HFF-Myc (cell line): ENCODE data around the gene DIP2C.

Source experiments
- DNase-seq: peaks from one replicate; pipeline ENCODE4 v3.0.0-alpha.2; 2011; ENCODE audit warnings: low read depth; ENCODE audit errors: extremely low read depth
- H3K4me3 ChIP-seq: replicated peaks from 2 replicates; pipeline ENCODE4 v1.5.1; 2011; ENCODE audit warnings: low read depth, mild to moderate bottlenecking, control low read depth, low read length
- CTCF ChIP-seq: IDR thresholded peaks from 2 replicates; pipeline ENCODE4 v1.5.1; 2012; ENCODE audit warnings: mild to moderate bottlenecking, low read depth, low read length, control low read depth; ENCODE audit errors: missing control alignments

The DIP2C gene

GRCh38 chr10:507908-508444, 181.5 kb downstream of the DIP2C start:
- H3K4me3 ChIP-seq, result no peak overlapping the region
- TF ChIP-seq CTCF, result no peak
- DNase-seq, result no peak

GRCh38 chr10:507355-507699, 182.1 kb downstream of the DIP2C start:
- H3K4me3 ChIP-seq, result no peak overlapping the region
- no peak for TF ChIP-seq CTCF
- no peak for DNase-seq

GRCh38 chr10:506451-507354, 182.8 kb downstream of the DIP2C start:
- no peak for DNase-seq
- TF ChIP-seq CTCF, result no peak
- no peak overlapping the region for H3K4me3 ChIP-seq

GRCh38 chr10:505419-505818, 184.0 kb downstream of the DIP2C start:
- no peak for TF ChIP-seq CTCF
- no peak for DNase-seq
- no peak overlapping the region for H3K4me3 ChIP-seq

GRCh38 chr10:504806-505205, 184.7 kb downstream of the DIP2C start:
- no peak for TF ChIP-seq CTCF
- no peak overlapping the region for H3K4me3 ChIP-seq
- DNase-seq, result no peak

GRCh38 chr10:504121-504611, 185.3 kb downstream of the DIP2C start:
- H3K4me3 ChIP-seq, result no peak overlapping the region
- DNase-seq, result no peak
- TF ChIP-seq CTCF, result no peak
